Activated naive CD4-positive, alpha-beta T cell treated with anti-CD3 and anti-CD28 coated beads, Interleukin-2, amount 50 U/mL, for 24 hours (primary cell): ENCODE results near the gene ARHGAP30.
A peak's percentile ranks its signal among the peaks of the same experiment; 100 is the strongest.

Experiments used
- H3K27ac Mint-ChIP-seq: one replicate; pipeline ENCODE4 v1.8.0; 2021; ENCODE audit warnings: mild to moderate bottlenecking, mixed read lengths
- H3K27me3 Mint-ChIP-seq: one replicate; pipeline ENCODE4 v1.8.0; 2021; ENCODE audit warnings: mixed read lengths
- H3K36me3 Mint-ChIP-seq: one replicate; pipeline ENCODE4 v1.8.0; 2021; ENCODE audit warnings: mixed read lengths
- H3K4me1 Mint-ChIP-seq: one replicate; pipeline ENCODE4 v1.8.0; 2021; ENCODE audit warnings: mixed read lengths
- H3K4me3 Mint-ChIP-seq: one replicate; pipeline ENCODE4 v1.8.0; 2021; ENCODE audit warnings: mild to moderate bottlenecking, mixed read lengths
- H3K9me3 Mint-ChIP-seq: one replicate; pipeline ENCODE4 v1.8.0; 2021; ENCODE audit warnings: mixed read lengths

ARHGAP30 gene

GRCh38 chr1:161095230-161095629 lies 25.5 kb upstream of the ARHGAP30 start:
- Mint-ChIP-seq H3K9me3 (no peaks in the 10 kb centered on the region), H3K4me3 (no peak overlapping the region), H3K27ac (peak overlapping the region; percentile 41), H3K27me3 (no peaks in the 10 kb centered on the region), H3K36me3 (peaks cover 2% of the 10 kb centered on the region), H3K4me1 (peaks cover 68% of the 10 kb centered on the region)

GRCh38 chr1:161094481-161094880 lies 24.8 kb upstream of the ARHGAP30 start:
- no peaks in the 10 kb centered on the region for H3K9me3 Mint-ChIP-seq

GRCh38 chr1:161092621-161093028 lies 22.9 kb upstream of the ARHGAP30 start:
- peaks cover 56% of the 10 kb centered on the region for H3K4me1 Mint-ChIP-seq
- H3K27ac Mint-ChIP-seq, result peak overlapping the region; percentile 88
- H3K27me3 Mint-ChIP-seq, result no peaks in the 10 kb centered on the region
- H3K36me3 Mint-ChIP-seq, result no peaks in the 10 kb centered on the region
- peak overlapping the region; percentile 63 for H3K4me3 Mint-ChIP-seq
- no peaks in the 10 kb centered on the region for H3K9me3 Mint-ChIP-seq

More at GRCh38 chr1:161094481-161094880, 24.8 kb upstream of the ARHGAP30 start:
- Mint-ChIP-seq H3K4me1 (peaks cover 69% of the 10 kb centered on the region), H3K27ac (no peak overlapping the region), H3K27me3 (no peaks in the 10 kb centered on the region), H3K4me3 (peak overlapping the region; percentile 13), H3K36me3 (peaks cover 2% of the 10 kb centered on the region)

DNA sequence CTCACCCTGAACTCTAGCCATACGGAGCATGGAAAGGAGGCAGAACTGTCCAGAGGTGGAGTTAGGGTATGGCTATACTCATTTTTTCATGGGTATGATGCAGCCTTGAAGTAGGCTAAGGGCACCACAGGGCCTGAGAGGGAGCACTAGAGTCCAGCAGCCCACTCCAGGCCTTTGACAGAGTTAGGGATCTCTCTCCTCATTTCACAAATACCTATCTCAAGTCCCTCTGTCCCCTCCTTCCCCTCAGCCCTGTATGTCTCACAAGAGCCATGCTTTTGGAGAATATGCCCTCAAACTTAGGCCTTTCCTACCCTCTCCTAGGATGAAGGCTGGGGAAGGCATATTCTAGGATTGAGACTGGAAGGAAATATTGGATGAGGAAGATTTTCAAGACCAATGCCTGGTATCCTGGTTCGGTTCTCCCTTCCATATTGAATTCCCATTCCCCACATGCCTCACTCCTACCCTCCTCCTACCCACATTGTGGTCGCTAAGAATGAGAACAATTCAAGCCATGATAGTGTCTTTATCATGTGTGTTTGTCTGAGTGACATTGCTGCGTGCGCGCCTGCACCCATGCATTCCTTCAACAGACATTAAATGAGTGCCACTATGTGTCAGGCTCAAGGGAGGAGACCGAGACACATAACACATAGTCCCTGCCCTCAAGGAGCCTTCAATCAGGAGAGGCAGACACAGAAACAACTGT lies 22.3 kb upstream of the ARHGAP30 start:
- H3K36me3 Mint-ChIP-seq, result no peaks in the 10 kb centered on the region
- H3K27ac Mint-ChIP-seq, result no peak overlapping the region
- H3K4me1 Mint-ChIP-seq, result peaks cover 50% of the 10 kb centered on the region
- no peak overlapping the region for H3K4me3 Mint-ChIP-seq
- no peaks in the 10 kb centered on the region for H3K27me3 Mint-ChIP-seq
- no peaks in the 10 kb centered on the region for H3K9me3 Mint-ChIP-seq

- H3K36me3 Mint-ChIP-seq, result no peaks in the 10 kb centered on the region
- peaks cover 44% of the 10 kb centered on the region for H3K4me1 Mint-ChIP-seq
- H3K9me3 Mint-ChIP-seq, result no peaks in the 10 kb centered on the region
- H3K27me3 Mint-ChIP-seq, result no peaks in the 10 kb centered on the region
- no peak overlapping the region for H3K4me3 Mint-ChIP-seq
- H3K27ac Mint-ChIP-seq, result no peak overlapping the region
These were observed 21.4 kb upstream of the ARHGAP30 start for GRCh38 chr1:161091093-161091492.

- Mint-ChIP-seq H3K36me3 (no peaks in the 10 kb centered on the region), H3K27me3 (no peaks in the 10 kb centered on the region), H3K9me3 (no peaks in the 10 kb centered on the region), H3K4me3 (no peak overlapping the region), H3K27ac (no peak overlapping the region), H3K4me1 (peaks cover 44% of the 10 kb centered on the region)
These were observed 20.9 kb upstream of the ARHGAP30 start for GRCh38 chr1:161090617-161091016.

DNA sequence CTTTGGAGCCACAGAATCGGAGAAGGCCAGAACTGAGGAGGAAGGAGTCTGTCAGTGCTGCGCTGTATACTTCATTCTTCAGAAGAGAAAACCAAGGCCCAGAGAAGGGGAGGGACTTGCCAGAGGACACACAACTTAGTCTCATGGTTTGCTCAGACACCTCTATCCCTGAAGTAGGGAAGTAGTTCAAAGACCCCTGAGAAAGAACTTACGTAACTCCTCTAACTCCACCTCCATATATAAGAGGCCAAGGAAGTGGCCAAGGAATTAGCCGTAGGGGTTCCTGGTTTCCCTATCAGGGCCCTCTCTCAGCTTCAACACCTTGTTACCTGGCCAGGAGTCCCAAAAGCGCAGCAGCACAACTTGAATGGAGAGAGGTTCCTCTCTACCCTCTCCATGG lies 20.2 kb upstream of the ARHGAP30 start:
- Mint-ChIP-seq H3K4me1 (peaks cover 39% of the 10 kb centered on the region), H3K4me3 (no peak overlapping the region), H3K9me3 (no peaks in the 10 kb centered on the region), H3K36me3 (no peaks in the 10 kb centered on the region), H3K27me3 (no peaks in the 10 kb centered on the region), H3K27ac (peak overlapping the region; percentile 77)

- peaks cover 35% of the 10 kb centered on the region for H3K4me1 Mint-ChIP-seq
- no peak within 1 kb of the TSS for H3K4me3 Mint-ChIP-seq
- H3K9me3 Mint-ChIP-seq, result no peaks in the 10 kb centered on the region
- no peaks in the 10 kb centered on the region for H3K27me3 Mint-ChIP-seq
- H3K27ac Mint-ChIP-seq, result peak within 1 kb of the TSS; percentile 77
- no peaks in the 10 kb centered on the region for H3K36me3 Mint-ChIP-seq
These were observed 19.7 kb upstream of the ARHGAP30 start, which contains the start of gene NECTIN4 for GRCh38 chr1:161089251-161089924. TSS of gene NECTIN4 (minus strand) at chr1:161089558. CDS start at chr1:161089296, 262 bp downstream.

GRCh38 chr1:161088587-161089110 lies 19.0 kb upstream of the ARHGAP30 start:
- H3K4me3 Mint-ChIP-seq, result no peak overlapping the region
- H3K4me1 Mint-ChIP-seq, result peaks cover 32% of the 10 kb centered on the region
- H3K36me3 Mint-ChIP-seq, result no peaks in the 10 kb centered on the region
- H3K27ac Mint-ChIP-seq, result no peak overlapping the region
- no peaks in the 10 kb centered on the region for H3K9me3 Mint-ChIP-seq
- H3K27me3 Mint-ChIP-seq, result no peaks in the 10 kb centered on the region

- no peak overlapping the region for H3K27ac Mint-ChIP-seq
- H3K4me3 Mint-ChIP-seq, result no peak overlapping the region
- no peaks in the 10 kb centered on the region for H3K9me3 Mint-ChIP-seq
- no peaks in the 10 kb centered on the region for H3K36me3 Mint-ChIP-seq
- peaks cover 10% of the 10 kb centered on the region for H3K4me1 Mint-ChIP-seq
- no peaks in the 10 kb centered on the region for H3K27me3 Mint-ChIP-seq
These were observed 16.8 kb upstream of the ARHGAP30 start for GRCh38 chr1:161086457-161086856.

DNA sequence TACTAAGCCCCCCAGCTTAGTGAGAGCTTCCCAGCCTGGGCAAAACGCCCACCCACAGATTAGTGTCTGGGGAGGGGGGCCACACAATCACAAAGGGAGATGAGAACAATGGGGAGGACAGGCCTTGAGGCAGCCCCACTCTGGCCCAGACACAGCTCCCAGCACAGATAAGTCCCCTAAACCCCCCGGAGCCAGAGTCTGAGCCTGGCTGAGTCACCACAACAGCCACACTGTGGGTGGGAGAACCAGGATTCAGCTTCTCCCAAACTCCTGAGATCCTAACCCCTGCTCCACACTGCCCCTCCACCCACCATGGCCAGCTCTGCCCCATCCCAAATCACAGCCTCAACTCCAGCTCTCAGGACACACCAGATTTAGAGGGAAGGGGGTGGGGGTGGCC lies 15.5 kb upstream of the ARHGAP30 start:
- Mint-ChIP-seq H3K27me3 (no peaks in the 10 kb centered on the region), H3K4me3 (no peak overlapping the region), H3K9me3 (no peaks in the 10 kb centered on the region), H3K27ac (no peak overlapping the region), H3K4me1 (peaks cover under 1% of the 10 kb centered on the region), H3K36me3 (no peaks in the 10 kb centered on the region)

DNA sequence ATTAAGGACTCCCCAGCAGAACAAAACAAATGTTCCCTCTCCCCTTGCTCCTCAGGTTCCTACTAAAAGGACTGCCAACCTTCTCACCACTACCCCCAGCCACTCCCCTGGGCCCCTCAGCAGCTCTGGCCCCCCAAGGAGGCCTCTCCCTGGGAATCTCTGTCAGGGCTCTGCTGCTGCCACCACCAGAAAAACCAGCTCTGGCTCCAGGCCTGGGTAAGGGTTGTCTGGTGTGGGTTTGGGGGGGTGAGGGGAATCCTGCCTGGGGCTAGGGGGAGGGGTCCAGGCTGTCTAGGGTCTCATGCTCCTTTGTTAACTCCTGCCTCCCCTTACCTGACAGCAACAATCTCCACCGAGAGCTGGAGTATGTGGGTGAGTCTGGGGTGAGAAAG lies 14.9 kb upstream of the ARHGAP30 start:
- Mint-ChIP-seq H3K27me3 (no peaks in the 10 kb centered on the region), H3K36me3 (no peaks in the 10 kb centered on the region), H3K4me1 (no peaks in the 10 kb centered on the region), H3K4me3 (no peak overlapping the region), H3K27ac (no peak overlapping the region), H3K9me3 (no peaks in the 10 kb centered on the region)

GRCh38 chr1:161083748-161084596 lies 14.3 kb upstream of the ARHGAP30 start:
- H3K27ac Mint-ChIP-seq, result no peak overlapping the region
- H3K36me3 Mint-ChIP-seq, result no peaks in the 10 kb centered on the region
- no peaks in the 10 kb centered on the region for H3K9me3 Mint-ChIP-seq
- H3K27me3 Mint-ChIP-seq, result no peaks in the 10 kb centered on the region
- H3K4me3 Mint-ChIP-seq, result no peak overlapping the region
- no peaks in the 10 kb centered on the region for H3K4me1 Mint-ChIP-seq

DNA sequence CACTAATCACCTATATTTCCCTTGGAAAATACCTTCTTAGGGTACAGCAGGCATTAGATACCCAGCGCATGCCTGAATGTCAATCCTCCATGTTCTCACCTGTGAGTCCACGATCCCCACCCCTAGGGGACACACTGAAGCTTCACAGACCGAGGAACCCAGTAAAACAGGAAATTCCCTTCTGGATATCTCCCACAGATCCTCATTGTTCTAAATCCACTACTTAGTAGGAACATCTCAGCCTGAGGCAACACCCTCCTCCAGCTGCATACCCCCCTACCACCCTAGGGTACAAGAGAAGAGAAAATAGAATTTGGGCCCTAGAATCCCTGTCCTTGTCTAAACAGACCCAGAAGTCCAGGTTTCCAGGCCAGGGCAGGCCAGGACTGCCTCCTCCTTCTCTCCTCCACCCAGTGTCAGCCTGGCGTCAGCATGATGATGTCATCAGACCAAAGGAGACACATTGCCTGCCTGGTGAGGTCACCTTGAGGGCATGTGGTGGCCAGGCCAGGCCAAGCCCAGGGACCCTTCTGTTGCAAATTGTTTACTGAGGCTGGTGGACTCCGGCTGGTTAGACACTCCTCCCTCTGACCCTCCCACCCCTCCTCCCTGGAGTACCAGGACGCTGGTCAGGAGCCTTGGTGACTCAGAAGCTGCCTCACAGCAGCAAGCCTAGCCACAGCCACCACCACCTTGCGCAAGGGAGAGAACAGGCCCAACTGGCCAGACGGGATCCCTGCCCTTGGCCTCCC lies 13.5 kb upstream of the ARHGAP30 start:
- H3K36me3 Mint-ChIP-seq, result no peaks in the 10 kb centered on the region
- no peaks in the 10 kb centered on the region for H3K27me3 Mint-ChIP-seq
- no peaks in the 10 kb centered on the region for H3K4me1 Mint-ChIP-seq
- no peak overlapping the region for H3K4me3 Mint-ChIP-seq
- H3K9me3 Mint-ChIP-seq, result no peaks in the 10 kb centered on the region
- H3K27ac Mint-ChIP-seq, result no peak overlapping the region

- H3K4me1 Mint-ChIP-seq, result no peaks in the 10 kb centered on the region
- no peaks in the 10 kb centered on the region for H3K27me3 Mint-ChIP-seq
- no peaks in the 10 kb centered on the region for H3K9me3 Mint-ChIP-seq
- H3K36me3 Mint-ChIP-seq, result no peaks in the 10 kb centered on the region
- no peak overlapping the region for H3K4me3 Mint-ChIP-seq
- no peak overlapping the region for H3K27ac Mint-ChIP-seq
These were observed 12.8 kb upstream of the ARHGAP30 start for GRCh38 chr1:161082483-161082882.
